Smooth muscle cell (in vitro differentiated cells): Measurements from ENCODE around the gene BSDC1. TPM values are rescaled to one million over a fixed set of nuclear protein-coding genes. Genes with fewer than 3 reads are reported as not detected.

Experiments
- DNase-seq: peaks from one replicate; lab custom pipeline; 2025; ENCODE audit not compliant: unreplicated experiment; lab: John Stamatoyannopoulos, UW
- H2AFZ ChIP-seq: fragments of 200-600 bp; sonication (generic); 2 replicates; pipeline ENCODE4 v1.6.0; 2016; ENCODE audit warnings: antibody characterized with exemption, low read depth, mild to moderate bottlenecking
- H3F3A ChIP-seq: fragments of 200-600 bp; sonication (generic); 2 replicates; pipeline ENCODE4 v1.6.0; 2017; ENCODE audit warnings: antibody characterized with exemption, low read depth
- H3K27ac ChIP-seq: fragments of 200-600 bp; sonication (generic); 2 replicates; pipeline ENCODE4 v1.5.1; 2016; ENCODE audit warnings: low read depth, mild to moderate bottlenecking
- H3K27me3 ChIP-seq: fragments of 200-600 bp; sonication (generic); 2 replicates; pipeline ENCODE4 v1.6.1; 2016; ENCODE audit warnings: low read depth, mild to moderate bottlenecking
- H3K36me3 ChIP-seq: fragments of 200-600 bp; sonication (generic); 2 replicates; pipeline ENCODE4 v1.5.1; 2016; ENCODE audit warnings: low read depth
- H3K4me1 ChIP-seq: fragments of 200-600 bp; sonication (generic); 2 replicates; pipeline ENCODE4 v1.5.1; 2016; ENCODE audit warnings: low read depth
- H3K4me2 ChIP-seq: fragments of 200-600 bp; sonication (generic); 2 replicates; pipeline ENCODE4 v1.6.0; 2016; ENCODE audit warnings: mild to moderate bottlenecking
- H3K4me3 ChIP-seq: fragments of 200-600 bp; sonication (generic); 2 replicates; pipeline ENCODE4 v1.5.1; 2016; ENCODE audit warnings: mild to moderate bottlenecking
- H3K79me2 ChIP-seq: fragments of 200-600 bp; sonication (generic); 2 replicates; pipeline ENCODE4 v1.6.0; 2016; ENCODE audit warnings: low read depth, mild to moderate bottlenecking
- H3K9ac ChIP-seq: fragments of 200-600 bp; sonication (generic); 2 replicates; pipeline ENCODE4 v1.6.0; 2016; ENCODE audit warnings: low read depth
- H3K9me3 ChIP-seq: fragments of 200-600 bp; sonication (generic); replicated peaks from 2 replicates; pipeline ENCODE4 v1.5.1; 2016; ENCODE audit warnings: low read depth
- H4K20me1 ChIP-seq: fragments of 200-600 bp; sonication (generic); 2 replicates; pipeline ENCODE4 v1.6.0; 2016; ENCODE audit warnings: low read depth
- CTCF ChIP-seq: fragments of 200-600 bp; sonication (generic); IDR thresholded peaks from 2 replicates; pipeline ENCODE4 v1.5.1; 2017; ENCODE audit warnings: borderline replicate concordance, mild to moderate bottlenecking, antibody characterized with exemption; ENCODE audit not compliant: insufficient read depth, poor library complexity, severe bottlenecking
- WGBS: methylation state at CpG from one replicate; pipeline ENCODE4 v1.1.7; 2016; ENCODE audit warnings: low lambda C conversion rate; 5-methylcytosine and 5-hydroxymethylcytosine counted together
- polyA plus RNA-seq: library from polyadenylated mRNA; unstranded; fragments of >200 nt; fragmentation: Nextera tagmentation; extraction: Ambion mirVana; gene quantifications from 2 replicates; pipeline ENCODE4 v1.2.1, GENCODE V29; 2016
- total RNA-seq: library from RNA; depleted of rRNA; stranded (reverse); fragments of >200 nt; gene quantifications from 2 replicates; pipeline ENCODE4 v1.2.3, GENCODE V29; 2014

BSDC1 gene
- total and polyA plus RNA-seq, 2 experiments from 2014 or later: 45.4 to 57.3 TPM

GRCh38 chr1:32421775-32422174 lies 27.5 kb upstream of the BSDC1 start:
- TF ChIP-seq CTCF: no peak
- 100% methylated on average over 1 of the region's 1 CpG for WGBS
- no peak for DNase-seq

DNA sequence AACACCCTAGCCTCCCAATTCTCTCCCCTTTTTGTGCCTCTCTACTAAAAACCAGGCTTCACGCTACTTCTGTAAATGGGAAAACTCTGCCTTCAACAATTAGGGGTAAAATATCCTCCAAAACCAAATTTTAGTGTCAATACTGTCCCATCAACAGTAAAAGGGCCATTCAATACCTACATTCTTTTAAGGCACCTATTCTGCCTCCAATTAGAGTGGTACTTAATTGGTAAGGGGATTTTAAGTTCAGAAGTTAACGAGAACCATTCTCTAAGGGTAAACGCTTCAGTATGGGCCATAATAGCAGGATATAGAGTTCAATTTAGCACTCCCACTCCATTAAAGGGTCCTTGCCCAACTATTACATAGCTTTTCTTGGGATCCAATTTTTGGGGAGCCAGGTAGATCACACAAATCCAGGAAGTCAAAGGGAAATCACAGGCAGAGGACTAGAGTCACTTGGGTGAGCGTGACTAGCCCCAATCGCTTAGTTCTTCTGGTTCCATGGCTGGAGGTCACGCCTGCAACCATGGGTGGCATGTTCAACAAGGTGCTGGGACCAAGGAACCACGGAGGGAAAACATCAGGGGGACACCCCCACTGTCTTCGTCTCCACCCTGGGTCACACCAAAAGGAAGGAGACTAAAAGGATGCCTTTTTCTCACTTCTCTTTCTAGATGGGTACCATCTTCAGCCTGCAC lies 20.1 kb upstream of the BSDC1 start:
- no peaks in the 10 kb centered on the region for H3K36me3 ChIP-seq
- TF ChIP-seq CTCF: no peak
- no peaks in the 10 kb centered on the region for H3K9me3 ChIP-seq
- no peak overlapping the region for H3K27ac ChIP-seq
- no peak overlapping the region for H3K9ac ChIP-seq
- H3F3A ChIP-seq: no peaks in the 10 kb centered on the region
- no peaks in the 10 kb centered on the region for H3K27me3 ChIP-seq
- 89% methylated on average over 8 of the region's 8 CpGs for WGBS
- H3K4me3 ChIP-seq: no peak overlapping the region
- no peak overlapping the region for H2AFZ ChIP-seq
- no peaks in the 10 kb centered on the region for H3K79me2 ChIP-seq
- DNase-seq: no peak
- no peaks in the 10 kb centered on the region for H4K20me1 ChIP-seq
- no peaks in the 10 kb centered on the region for H3K4me1 ChIP-seq
- no peak overlapping the region for H3K4me2 ChIP-seq

More at GRCh38 chr1:32421775-32422174, 27.5 kb upstream of the BSDC1 start:
- Histone ChIP-seq H2AFZ (no peak overlapping the region), H3K4me2 (no peak overlapping the region), H3K27me3 (no peaks in the 10 kb centered on the region), H4K20me1 (no peaks in the 10 kb centered on the region), H3K79me2 (no peaks in the 10 kb centered on the region), H3K4me3 (no peak overlapping the region), H3K9ac (no peak overlapping the region), H3K4me1 (no peaks in the 10 kb centered on the region), H3K27ac (no peak overlapping the region), H3K9me3 (no peaks in the 10 kb centered on the region), H3K36me3 (no peaks in the 10 kb centered on the region), H3F3A (no peaks in the 10 kb centered on the region)

DNA sequence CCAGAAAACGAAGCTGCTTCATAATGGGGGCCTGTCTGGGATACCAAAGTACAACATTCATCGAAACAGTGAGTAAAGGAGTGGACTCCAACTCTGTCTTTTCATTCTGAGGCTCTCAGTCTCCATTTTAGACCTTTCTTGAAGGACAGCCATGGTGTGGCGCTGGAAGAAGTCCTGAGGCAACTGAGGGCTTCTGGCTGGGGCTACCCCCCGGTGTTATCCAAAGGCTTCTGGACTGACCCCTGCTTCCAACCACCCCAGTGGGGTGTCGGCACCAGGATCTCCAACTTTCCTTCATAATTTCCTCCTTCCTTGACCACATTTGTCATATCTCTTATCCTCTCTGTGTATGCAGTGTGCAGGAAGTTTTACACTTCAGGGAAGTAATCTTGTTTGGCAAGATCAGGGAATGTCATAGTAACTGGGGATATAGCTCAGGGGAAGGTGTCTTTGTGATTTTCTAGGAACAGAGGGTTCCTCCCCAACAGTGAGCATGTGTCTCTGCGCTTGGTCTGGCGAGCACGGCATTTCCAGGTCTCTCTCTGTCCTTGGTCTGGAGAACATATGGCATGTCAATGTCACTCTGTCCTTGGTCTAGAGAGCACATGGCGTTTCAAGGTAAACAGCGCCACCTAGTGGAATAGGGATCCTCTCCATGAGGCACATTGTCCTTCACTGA lies 19.4 kb upstream of the BSDC1 start:
- H3K27me3 ChIP-seq: no peaks in the 10 kb centered on the region
- H3K9me3 ChIP-seq: no peaks in the 10 kb centered on the region
- no peak overlapping the region for H3K4me2 ChIP-seq
- H3K9ac ChIP-seq: no peak overlapping the region
- no peak overlapping the region for H3K4me3 ChIP-seq
- DNase-seq: no peak
- 62% methylated on average over 10 of the region's 10 CpGs for WGBS
- H3K27ac ChIP-seq: no peak overlapping the region
- H3F3A ChIP-seq: no peaks in the 10 kb centered on the region
- no peaks in the 10 kb centered on the region for H3K36me3 ChIP-seq
- no peak overlapping the region for H2AFZ ChIP-seq
- peak; percentile 55 for TF ChIP-seq CTCF
- H3K4me1 ChIP-seq: no peaks in the 10 kb centered on the region
- no peaks in the 10 kb centered on the region for H4K20me1 ChIP-seq
- H3K79me2 ChIP-seq: no peaks in the 10 kb centered on the region
